HFFc6 (cell line): ENCODE measurements around the gene POU6F2. TPM values are rescaled to one million over a fixed set of nuclear protein-coding genes. Genes with fewer than 3 reads are reported as not detected.

ENCODE experiments used
- DNase-seq: peaks from one replicate; pipeline ENCODE4 v3.0.0-alpha.2; 2018
- H3K27ac Mint-ChIP-seq: 2 replicates; pipeline ENCODE4 v1.8.0; 2020; ENCODE audit warnings: mild to moderate bottlenecking, mixed read lengths
- H3K27me3 Mint-ChIP-seq: 2 replicates; pipeline ENCODE4 v1.8.0; 2021; ENCODE audit warnings: mild to moderate bottlenecking, moderate library complexity, mixed read lengths; ENCODE audit not compliant: insufficient read depth
- H3K36me3 Mint-ChIP-seq: 2 replicates; pipeline ENCODE4 v1.8.0; 2021; ENCODE audit warnings: low read depth, mixed read lengths
- H3K4me1 Mint-ChIP-seq: 2 replicates; pipeline ENCODE4 v1.8.0; 2020; ENCODE audit warnings: low read depth, mixed read lengths
- H3K4me3 Mint-ChIP-seq: 2 replicates; pipeline ENCODE4 v1.8.0; 2020; ENCODE audit warnings: mild to moderate bottlenecking, moderate library complexity, mixed read lengths
- H3K9me3 Mint-ChIP-seq: 2 replicates; pipeline ENCODE4 v1.8.0; 2020; ENCODE audit warnings: mild to moderate bottlenecking, mixed read lengths
- total RNA-seq, 6 experiments: library from RNA; stranded (reverse); fragmentation: NEBNext Ultra II Directional; extraction: Animal tissue kit (Norgen Biotek cat#: 25700); gene quantifications; 2 replicates in 1 of 6; 3 replicates in 5 of 6; pipeline ENCODE4 v1.2.3, GENCODE V29; 2021
- TF ChIP-seq, protein P1 (sequence below): fragments of 200-600 bp; sonication (generic); IDR thresholded peaks from 2 replicates; pipeline ENCODE4 v1.5.0; 2021; ENCODE audit warnings: antibody characterized with exemption, mild to moderate bottlenecking

POU6F2 gene
- total RNA-seq, 6 experiments from 2014 or later, result not detected

DNA sequence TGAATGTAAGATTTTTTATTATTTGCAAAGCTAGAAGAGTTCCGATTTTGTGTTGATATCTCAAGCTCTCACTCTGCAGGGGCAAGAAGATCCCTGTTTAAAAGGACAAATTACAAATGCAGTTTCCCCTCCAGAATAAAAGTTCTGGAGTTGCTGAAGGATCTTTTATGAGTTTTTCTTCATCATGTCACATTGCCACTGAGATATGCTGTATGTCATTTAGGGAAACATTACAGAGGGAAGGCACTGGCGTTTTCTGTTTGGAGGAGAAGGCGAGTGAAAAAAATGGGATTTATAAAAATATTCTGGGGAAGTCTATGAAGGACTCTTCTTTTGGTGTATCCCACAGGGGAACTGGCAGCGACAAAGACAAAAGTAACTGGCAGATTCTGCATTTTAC lies 57.4 kb downstream of the POU6F2 start:
- TF ChIP-seq, protein P1, sequence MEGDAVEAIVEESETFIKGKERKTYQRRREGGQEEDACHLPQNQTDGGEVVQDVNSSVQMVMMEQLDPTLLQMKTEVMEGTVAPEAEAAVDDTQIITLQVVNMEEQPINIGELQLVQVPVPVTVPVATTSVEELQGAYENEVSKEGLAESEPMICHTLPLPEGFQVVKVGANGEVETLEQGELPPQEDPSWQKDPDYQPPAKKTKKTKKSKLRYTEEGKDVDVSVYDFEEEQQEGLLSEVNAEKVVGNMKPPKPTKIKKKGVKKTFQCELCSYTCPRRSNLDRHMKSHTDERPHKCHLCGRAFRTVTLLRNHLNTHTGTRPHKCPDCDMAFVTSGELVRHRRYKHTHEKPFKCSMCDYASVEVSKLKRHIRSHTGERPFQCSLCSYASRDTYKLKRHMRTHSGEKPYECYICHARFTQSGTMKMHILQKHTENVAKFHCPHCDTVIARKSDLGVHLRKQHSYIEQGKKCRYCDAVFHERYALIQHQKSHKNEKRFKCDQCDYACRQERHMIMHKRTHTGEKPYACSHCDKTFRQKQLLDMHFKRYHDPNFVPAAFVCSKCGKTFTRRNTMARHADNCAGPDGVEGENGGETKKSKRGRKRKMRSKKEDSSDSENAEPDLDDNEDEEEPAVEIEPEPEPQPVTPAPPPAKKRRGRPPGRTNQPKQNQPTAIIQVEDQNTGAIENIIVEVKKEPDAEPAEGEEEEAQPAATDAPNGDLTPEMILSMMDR, result no peak
- no peak for DNase-seq
- no peak overlapping the region for H3K27ac Mint-ChIP-seq
- no peak overlapping the region for H3K4me3 Mint-ChIP-seq
- H3K27me3 Mint-ChIP-seq, result peaks cover 3% of the 10 kb centered on the region
- H3K9me3 Mint-ChIP-seq, result no peaks in the 10 kb centered on the region
- no peaks in the 10 kb centered on the region for H3K36me3 Mint-ChIP-seq
- H3K4me1 Mint-ChIP-seq, result no peaks in the 10 kb centered on the region

DNA sequence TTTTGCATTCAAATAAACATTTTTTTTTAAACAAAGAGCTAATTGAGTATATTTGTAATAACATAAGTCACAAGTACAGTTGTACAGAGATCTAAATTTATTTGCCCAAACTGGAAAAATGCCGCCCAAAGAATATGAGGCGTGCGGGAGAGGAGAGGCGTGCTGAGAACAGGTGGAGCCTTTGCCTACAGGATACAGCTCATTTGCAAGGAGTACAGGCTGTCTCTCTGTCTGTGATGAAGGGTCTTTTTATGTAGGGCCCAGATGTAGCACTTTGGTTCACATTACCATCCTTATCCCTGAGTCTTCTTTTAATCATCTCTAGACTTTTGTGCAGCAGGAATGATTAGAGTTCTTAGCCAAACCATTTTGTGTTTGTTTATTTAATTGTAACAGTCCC lies 58.2 kb downstream of the POU6F2 start:
- Mint-ChIP-seq H3K27ac (no peak overlapping the region), H3K4me3 (no peak overlapping the region), H3K36me3 (no peaks in the 10 kb centered on the region), H3K4me1 (no peaks in the 10 kb centered on the region), H3K9me3 (no peaks in the 10 kb centered on the region), H3K27me3 (peaks cover 3% of the 10 kb centered on the region)
- no peak for DNase-seq
- TF ChIP-seq, protein P1, result no peak

- Mint-ChIP-seq H3K36me3 (no peaks in the 10 kb centered on the region), H3K9me3 (no peaks in the 10 kb centered on the region; the same call in 1 of the 2 replicates), H3K4me3 (no peak overlapping the region), H3K27me3 (no peaks in the 10 kb centered on the region), H3K4me1 (no peaks in the 10 kb centered on the region), H3K27ac (no peak overlapping the region)
- DNase-seq, result no peak
- TF ChIP-seq, protein P1, result no peak
Observed at GRCh38 chr7:39042670-39043069, 65.0 kb downstream of the POU6F2 start.

DNA sequence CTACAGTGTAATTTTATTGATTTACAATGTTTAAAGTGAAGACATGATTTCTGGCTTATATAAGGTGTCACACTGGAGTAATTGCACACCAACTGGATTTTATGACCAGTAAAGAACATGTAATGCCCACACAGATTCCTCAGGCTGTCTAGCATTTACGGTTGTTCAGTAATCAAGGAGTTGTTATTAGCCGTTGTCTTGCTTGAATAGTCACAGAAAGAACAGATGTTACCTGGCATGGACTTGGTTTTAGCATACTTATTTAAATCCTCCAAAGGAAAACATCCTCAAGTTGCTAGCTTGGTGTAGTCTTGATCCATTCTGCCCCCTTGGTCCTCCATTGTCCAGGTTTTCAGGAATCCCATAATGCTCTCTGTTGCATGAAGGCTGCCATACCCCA lies 65.8 kb downstream of the POU6F2 start:
- TF ChIP-seq, protein P1, result no peak
- no peak overlapping the region for H3K27ac Mint-ChIP-seq
- no peaks in the 10 kb centered on the region; the same call in 1 of the 2 replicates for H3K9me3 Mint-ChIP-seq
- DNase-seq, result no peak
- no peaks in the 10 kb centered on the region for H3K36me3 Mint-ChIP-seq
- no peak overlapping the region for H3K4me3 Mint-ChIP-seq
- H3K27me3 Mint-ChIP-seq, result no peaks in the 10 kb centered on the region
- H3K4me1 Mint-ChIP-seq, result no peaks in the 10 kb centered on the region

- H3K4me1 Mint-ChIP-seq, result no peaks in the 10 kb centered on the region
- no peak overlapping the region for H3K4me3 Mint-ChIP-seq
- H3K27me3 Mint-ChIP-seq, result no peaks in the 10 kb centered on the region
- no peak overlapping the region for H3K27ac Mint-ChIP-seq
- H3K9me3 Mint-ChIP-seq, result no peaks in the 10 kb centered on the region; the same call in 1 of the 2 replicates
- H3K36me3 Mint-ChIP-seq, result no peaks in the 10 kb centered on the region
- DNase-seq, result no peak
- TF ChIP-seq, protein P1, result no peak
Observed at GRCh38 chr7:39044489-39044888, 66.8 kb downstream of the POU6F2 start.

- TF ChIP-seq, protein P1, result no peak
- Mint-ChIP-seq H3K9me3 (no peaks in the 10 kb centered on the region; the same call in 1 of the 2 replicates), H3K27me3 (no peaks in the 10 kb centered on the region), H3K4me1 (no peaks in the 10 kb centered on the region), H3K27ac (no peak overlapping the region), H3K4me3 (no peak overlapping the region), H3K36me3 (no peaks in the 10 kb centered on the region)
- DNase-seq, result no peak
Observed at GRCh38 chr7:39045231-39045630, 67.5 kb downstream of the POU6F2 start.
